Ishikawa (cell line): ENCODE results near the gene CAVIN2.

Experiments
- CEBPB ChIP-seq: IDR thresholded peaks from 2 replicates; pipeline ENCODE4 v1.6.1; 2012
- CREB1 ChIP-seq: IDR thresholded peaks from 2 replicates; pipeline ENCODE4 v1.6.1; 2012; ENCODE audit warnings: low read depth
- EGR1 ChIP-seq: IDR thresholded peaks from 2 replicates; pipeline ENCODE4 v1.6.1; 2012
- EP300 ChIP-seq: IDR thresholded peaks from 2 replicates; pipeline ENCODE4 v1.6.1; 2012; ENCODE audit warnings: borderline replicate concordance
- FOXM1 ChIP-seq: IDR thresholded peaks from 2 replicates; pipeline ENCODE4 v1.6.1; 2012; ENCODE audit warnings: low read depth, borderline replicate concordance
- NFIC ChIP-seq: IDR thresholded peaks from 2 replicates; pipeline ENCODE4 v1.6.1; 2012
- RAD21 ChIP-seq: IDR thresholded peaks from 2 replicates; pipeline ENCODE4 v1.6.1; 2012; ENCODE audit warnings: low read depth
- TAF1 ChIP-seq: IDR thresholded peaks from 2 replicates; pipeline ENCODE4 v1.6.1; 2012; ENCODE audit warnings: low read depth, mild to moderate bottlenecking
- TCF12 ChIP-seq: IDR thresholded peaks from 2 replicates; pipeline ENCODE4 v1.6.1; 2012; ENCODE audit warnings: low read depth
- TEAD4 ChIP-seq: IDR thresholded peaks from 2 replicates; pipeline ENCODE4 v1.6.1; 2012
- YY1 ChIP-seq: IDR thresholded peaks from 2 replicates; pipeline ENCODE4 v1.6.1; 2012; ENCODE audit warnings: low read depth
- ZBTB7A ChIP-seq: IDR thresholded peaks from 2 replicates; pipeline ENCODE4 v1.6.1; 2012; ENCODE audit warnings: low read depth
- TF ChIP-seq, protein P1 (sequence below): IDR thresholded peaks from 2 replicates; pipeline ENCODE4 v1.6.1; 2012; ENCODE audit warnings: low read depth, mild to moderate bottlenecking
- TF ChIP-seq, protein P2 (sequence below): IDR thresholded peaks from 2 replicates; pipeline ENCODE4 v1.6.1; 2012
- TF ChIP-seq, protein P3 (sequence below): IDR thresholded peaks from 2 replicates; pipeline ENCODE4 v1.6.1; 2012

Gene CAVIN2

DNA sequence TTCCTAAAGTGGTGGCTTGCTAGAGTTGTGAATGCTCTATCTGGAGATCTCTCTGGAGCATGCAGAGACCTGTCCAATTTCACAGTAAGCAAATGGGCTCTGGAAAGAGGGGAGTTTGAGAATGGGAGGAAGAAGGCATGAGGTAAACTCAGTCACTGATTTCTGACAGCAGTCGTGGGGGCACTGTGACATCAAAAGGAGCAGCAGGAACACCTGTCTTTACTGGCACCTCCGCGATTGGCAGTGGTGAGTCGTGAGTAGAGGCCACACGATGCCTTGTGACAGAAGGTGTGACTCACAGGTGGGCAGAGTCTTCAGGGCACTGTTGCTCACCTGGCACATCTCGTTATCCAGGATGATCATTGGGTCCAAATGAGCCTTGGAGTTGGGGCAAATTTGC, 38.8 kb upstream of the CAVIN2 start:
- TF ChIP-seq, protein P1, sequence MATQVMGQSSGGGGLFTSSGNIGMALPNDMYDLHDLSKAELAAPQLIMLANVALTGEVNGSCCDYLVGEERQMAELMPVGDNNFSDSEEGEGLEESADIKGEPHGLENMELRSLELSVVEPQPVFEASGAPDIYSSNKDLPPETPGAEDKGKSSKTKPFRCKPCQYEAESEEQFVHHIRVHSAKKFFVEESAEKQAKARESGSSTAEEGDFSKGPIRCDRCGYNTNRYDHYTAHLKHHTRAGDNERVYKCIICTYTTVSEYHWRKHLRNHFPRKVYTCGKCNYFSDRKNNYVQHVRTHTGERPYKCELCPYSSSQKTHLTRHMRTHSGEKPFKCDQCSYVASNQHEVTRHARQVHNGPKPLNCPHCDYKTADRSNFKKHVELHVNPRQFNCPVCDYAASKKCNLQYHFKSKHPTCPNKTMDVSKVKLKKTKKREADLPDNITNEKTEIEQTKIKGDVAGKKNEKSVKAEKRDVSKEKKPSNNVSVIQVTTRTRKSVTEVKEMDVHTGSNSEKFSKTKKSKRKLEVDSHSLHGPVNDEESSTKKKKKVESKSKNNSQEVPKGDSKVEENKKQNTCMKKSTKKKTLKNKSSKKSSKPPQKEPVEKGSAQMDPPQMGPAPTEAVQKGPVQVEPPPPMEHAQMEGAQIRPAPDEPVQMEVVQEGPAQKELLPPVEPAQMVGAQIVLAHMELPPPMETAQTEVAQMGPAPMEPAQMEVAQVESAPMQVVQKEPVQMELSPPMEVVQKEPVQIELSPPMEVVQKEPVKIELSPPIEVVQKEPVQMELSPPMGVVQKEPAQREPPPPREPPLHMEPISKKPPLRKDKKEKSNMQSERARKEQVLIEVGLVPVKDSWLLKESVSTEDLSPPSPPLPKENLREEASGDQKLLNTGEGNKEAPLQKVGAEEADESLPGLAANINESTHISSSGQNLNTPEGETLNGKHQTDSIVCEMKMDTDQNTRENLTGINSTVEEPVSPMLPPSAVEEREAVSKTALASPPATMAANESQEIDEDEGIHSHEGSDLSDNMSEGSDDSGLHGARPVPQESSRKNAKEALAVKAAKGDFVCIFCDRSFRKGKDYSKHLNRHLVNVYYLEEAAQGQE: no peak
- no peak for TF ChIP-seq TEAD4
- no peak for TF ChIP-seq FOXM1
- no peak for TF ChIP-seq CEBPB
- TF ChIP-seq EP300: no peak
- TF ChIP-seq, protein P2, sequence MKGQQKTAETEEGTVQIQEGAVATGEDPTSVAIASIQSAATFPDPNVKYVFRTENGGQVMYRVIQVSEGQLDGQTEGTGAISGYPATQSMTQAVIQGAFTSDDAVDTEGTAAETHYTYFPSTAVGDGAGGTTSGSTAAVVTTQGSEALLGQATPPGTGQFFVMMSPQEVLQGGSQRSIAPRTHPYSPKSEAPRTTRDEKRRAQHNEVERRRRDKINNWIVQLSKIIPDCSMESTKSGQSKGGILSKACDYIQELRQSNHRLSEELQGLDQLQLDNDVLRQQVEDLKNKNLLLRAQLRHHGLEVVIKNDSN: no peak
- TF ChIP-seq YY1: no peak
- no peak for TF ChIP-seq ZBTB7A
- no peak for TF ChIP-seq EGR1

DNA sequence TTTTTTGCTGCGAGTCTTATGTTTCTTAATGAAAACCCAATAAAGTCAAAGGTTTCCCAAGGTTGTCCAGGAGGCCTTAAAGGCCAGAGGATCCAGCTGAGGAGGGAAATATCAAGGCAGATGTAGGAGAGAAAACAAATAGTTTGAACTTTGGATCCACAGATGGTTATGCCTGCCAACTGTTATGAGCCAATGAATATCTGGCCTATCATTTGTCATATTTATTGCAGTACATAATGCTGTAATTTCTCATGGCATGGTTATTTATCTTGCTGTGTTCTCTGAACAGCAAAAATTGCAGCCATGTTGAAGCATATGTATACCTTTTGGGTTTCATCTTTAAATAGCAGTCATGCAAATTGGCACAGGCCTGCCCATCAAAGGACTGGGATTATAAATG, 38.2 kb upstream of the CAVIN2 start:
- TF ChIP-seq TAF1: no peak
- no peak for TF ChIP-seq NFIC
- no peak for TF ChIP-seq EGR1
- no peak for TF ChIP-seq RAD21
- TF ChIP-seq TCF12: no peak
- TF ChIP-seq EP300: no peak
- TF ChIP-seq FOXM1: no peak
- no peak for TF ChIP-seq CREB1
- TF ChIP-seq, protein P3, sequence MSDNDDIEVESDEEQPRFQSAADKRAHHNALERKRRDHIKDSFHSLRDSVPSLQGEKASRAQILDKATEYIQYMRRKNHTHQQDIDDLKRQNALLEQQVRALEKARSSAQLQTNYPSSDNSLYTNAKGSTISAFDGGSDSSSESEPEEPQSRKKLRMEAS: no peak
- TF ChIP-seq CEBPB: no peak
- no peak for TF ChIP-seq ZBTB7A

DNA sequence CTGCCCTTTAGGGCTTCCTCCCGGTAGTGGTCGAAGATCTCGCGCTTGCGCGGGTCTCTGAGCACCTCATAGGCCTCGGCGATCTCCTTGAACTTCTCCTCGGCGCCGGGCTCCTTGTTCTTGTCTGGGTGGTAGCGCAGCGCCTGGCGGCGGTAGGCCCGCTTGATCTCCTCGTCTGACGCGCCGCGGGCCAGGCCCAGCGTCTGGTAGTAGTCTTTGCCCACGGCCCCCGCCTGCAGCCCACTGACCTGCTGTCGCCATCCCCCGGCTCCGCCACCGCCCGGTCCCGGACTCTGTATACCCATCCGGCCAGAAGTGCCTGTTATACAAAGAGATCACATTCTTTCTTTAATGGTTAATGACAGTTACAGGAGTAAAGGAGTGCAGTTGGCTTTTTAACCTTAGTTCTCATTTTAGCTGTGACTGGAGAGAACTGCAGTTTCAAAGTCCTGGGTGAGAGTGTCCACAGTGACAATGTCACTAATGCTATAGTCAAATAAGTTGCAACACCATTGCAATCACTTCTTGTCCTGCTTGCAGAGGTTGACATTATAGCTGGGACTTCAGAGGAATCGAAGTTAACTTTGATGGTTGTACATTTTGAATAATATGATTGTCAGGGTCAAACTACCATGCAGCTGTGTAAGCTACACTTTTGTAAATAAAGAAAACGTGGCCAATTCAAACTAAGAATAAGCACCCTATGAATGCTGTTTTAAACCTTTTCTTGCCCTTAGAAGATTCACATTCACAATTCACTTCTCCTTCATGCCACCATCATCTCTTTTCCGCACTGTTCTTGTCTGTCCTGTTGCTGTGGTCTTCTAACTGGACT, 35.3 kb upstream of the CAVIN2 start:
- TF ChIP-seq, protein P2: no peak
- TF ChIP-seq YY1: no peak
- TF ChIP-seq FOXM1: no peak
- TF ChIP-seq CREB1: no peak
- no peak for TF ChIP-seq TAF1
- TF ChIP-seq TCF12: no peak
- TF ChIP-seq, protein P3: no peak
- TF ChIP-seq EGR1: no peak

DNA sequence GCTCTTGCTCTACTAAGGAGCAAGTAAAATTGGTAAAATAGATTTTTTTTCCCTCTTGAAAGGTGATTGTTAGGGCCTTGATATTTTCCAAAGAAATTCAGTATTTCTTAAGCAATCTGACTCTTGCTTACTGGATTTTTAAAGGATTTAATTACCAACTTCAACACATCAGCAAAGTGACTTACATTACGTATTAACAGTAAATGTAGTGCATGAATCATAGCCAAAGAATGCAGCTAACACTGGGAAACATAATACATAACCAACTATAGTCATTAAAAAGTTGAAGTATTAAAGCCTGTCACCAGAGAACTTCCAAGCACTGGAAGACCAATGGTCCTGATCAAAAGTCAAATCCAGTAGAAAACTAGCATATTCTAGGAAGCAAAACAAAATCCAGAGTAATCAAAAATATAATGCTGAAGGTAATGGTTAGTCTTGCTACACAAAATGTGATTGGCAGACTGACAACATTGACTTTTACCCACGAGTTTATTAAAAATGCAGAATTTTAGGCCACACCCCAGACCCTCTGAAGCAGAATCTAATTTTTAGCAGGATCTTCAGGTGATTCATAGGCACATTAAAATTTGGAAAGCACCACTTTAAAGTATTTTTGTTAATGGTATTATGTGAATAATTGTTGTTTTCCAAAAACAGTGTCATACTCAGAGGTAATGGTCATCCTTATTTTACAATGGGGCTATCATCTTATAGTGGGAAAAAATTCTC, 31.8 kb upstream of the CAVIN2 start:
- TF ChIP-seq YY1 (no peak), EP300 (peak; percentile 40; the same call in 1 of the 2 replicates), CEBPB (0 out of 2 replicates have a peak, but pooled peaks have one; percentile 34), CREB1 (no peak), TEAD4 (peak; percentile 84), NFIC (peak; percentile 54; the same call in 1 of the 2 replicates), TCF12 (no peak), EGR1 (no peak), RAD21 (no peak), ZBTB7A (no peak), TAF1 (no peak), FOXM1 (0 out of 2 replicates have a peak, but pooled peaks have one; percentile 36)
- TF ChIP-seq, protein P3: no peak
- TF ChIP-seq, protein P1: no peak
- TF ChIP-seq, protein P2: no peak

DNA sequence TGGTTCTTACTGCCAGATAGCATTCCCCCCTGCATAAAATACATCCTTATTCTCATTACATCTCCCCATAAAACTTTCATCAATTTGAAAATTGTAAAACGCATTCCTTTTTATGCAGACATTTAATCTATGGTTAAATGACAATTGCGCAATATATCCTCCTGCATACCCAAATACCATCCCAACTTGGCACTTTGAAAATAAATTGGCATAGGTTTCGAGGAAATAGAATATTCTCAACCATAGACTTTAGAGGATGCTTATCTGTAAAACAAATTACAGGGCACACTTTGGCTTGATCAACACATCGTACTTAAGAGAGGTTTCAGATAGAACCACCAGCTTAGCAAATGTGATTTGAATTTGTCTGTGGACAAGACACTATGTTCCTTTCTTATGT, 31.0 kb upstream of the CAVIN2 start:
- peak; percentile 97 for TF ChIP-seq CEBPB
- no peak for TF ChIP-seq RAD21
- TF ChIP-seq TAF1: no peak
